ENCODE results near the gene NUTM2B.
"Not testable (repeated sequence)": the region's sequence is repeated elsewhere in the genome, so short reads cannot be mapped to it uniquely, and the experiment has no call there.

Gene NUTM2B, protein sequence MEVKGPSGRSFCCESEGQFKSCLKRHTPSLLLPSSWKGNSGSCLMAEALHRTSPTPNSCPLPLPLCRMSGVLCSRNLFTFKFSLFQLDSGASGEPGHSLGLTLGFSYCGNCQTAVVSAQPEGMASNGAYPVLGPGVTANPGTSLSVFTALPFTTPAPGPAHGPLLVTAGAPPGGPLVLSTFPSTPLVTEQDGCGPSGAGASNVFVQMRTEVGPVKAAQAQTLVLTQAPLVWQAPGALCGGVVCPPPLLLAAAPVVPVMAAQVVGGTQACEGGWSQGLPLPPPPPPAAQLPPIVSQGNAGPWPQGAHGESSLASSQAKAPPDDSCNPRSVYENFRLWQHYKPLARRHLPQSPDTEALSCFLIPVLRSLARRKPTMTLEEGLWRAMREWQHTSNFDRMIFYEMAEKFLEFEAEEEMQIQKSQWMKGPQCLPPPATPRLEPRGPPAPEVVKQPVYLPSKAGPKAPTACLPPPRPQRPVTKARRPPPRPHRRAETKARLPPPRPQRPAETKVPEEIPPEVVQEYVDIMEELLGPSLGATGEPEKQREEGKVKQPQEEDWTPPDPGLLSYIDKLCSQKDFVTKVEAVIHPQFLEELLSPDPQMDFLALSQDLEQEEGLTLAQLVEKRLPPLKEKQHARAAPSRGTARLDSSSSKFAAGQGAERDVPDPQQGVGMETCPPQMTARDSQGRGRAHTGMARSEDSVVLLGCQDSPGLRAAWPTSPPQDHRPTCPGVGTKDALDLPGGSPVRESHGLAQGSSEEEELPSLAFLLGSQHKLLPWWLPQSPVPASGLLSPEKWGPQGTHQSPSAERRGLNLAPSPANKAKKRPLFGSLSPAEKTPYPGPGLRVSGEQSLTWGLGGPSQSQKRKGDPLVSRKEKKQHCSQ

DNA sequence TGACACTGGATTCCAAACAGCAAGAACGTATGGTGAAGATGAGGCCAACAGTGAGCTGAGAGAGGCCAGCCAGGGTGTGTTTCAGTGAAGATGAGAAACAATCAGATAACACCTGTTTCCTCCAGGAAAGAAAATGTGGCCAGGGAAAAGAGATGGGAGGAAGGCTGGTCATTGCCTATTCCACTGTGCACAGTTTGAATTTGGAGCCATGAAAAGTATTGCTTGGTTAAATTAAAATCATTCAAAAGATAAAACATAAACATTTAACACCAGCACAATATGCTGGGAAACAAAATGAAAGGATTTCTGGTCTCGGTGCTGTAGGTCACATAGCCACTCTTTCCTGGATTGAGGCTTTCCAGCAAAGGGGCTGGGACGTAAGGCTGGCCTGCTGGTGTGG, at the start of gene NUTM2B:
TSS of gene NUTM2B (plus strand) at position 301 of the 400 bp plus-strand sequence. CDS start 383 bp downstream, outside the sequence.
- POLR2A ChIA-PET; CTCF ChIA-PET; H3K4me3 ChIP-seq (ENCODE audit: low read depth, low read length); DNase-seq (ENCODE audit: low read depth, low spot score): not testable (repeated sequence)

DNA sequence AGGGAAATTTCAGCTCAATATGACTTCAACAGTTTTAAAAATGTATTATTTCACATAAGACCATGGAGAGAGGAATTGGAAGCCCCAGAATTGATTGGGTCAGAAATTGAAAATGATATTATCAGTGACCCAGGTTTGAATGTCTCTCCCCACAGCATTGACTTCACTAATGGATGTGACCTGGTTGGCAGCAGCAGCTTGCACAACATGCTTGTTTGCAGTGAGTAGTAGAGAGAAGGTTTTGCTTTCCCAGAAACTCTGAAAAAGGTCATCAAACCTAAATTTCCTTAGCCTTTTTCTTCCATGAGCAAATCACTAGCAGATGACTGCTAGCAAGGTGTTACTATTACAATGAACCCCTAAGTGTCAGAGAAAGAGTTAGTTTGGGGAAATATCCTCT, 39.7 kb upstream of the NUTM2B start:
- CTCF ChIA-PET; H3K4me3 ChIP-seq (ENCODE audit: low read depth, low read length); POLR2A ChIA-PET; DNase-seq (ENCODE audit: low read depth, low spot score): not testable (repeated sequence)

DNA sequence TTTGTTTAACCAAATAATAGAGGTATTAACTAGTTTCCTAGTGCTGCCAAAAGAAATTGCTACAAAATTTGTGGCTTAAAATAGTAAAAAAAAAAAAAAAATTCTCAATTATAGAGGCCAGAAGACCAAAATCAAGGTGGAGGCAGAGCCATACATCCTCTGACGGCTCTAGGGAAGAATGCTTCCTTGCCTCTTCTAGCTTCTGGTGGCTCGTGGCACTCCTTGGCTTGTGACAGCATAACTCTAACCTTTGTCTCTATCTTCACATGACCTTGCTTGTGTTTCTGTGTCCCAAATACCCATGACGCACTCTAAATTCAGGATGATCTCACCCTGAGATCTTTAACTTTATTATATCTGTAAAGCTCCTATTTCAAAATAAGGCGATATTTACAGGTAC, 38.3 kb upstream of the NUTM2B start:
- DNase-seq (ENCODE audit: low read depth, low spot score); H3K4me3 ChIP-seq (ENCODE audit: low read depth, low read length); POLR2A ChIA-PET; CTCF ChIA-PET: not testable (repeated sequence)

DNA sequence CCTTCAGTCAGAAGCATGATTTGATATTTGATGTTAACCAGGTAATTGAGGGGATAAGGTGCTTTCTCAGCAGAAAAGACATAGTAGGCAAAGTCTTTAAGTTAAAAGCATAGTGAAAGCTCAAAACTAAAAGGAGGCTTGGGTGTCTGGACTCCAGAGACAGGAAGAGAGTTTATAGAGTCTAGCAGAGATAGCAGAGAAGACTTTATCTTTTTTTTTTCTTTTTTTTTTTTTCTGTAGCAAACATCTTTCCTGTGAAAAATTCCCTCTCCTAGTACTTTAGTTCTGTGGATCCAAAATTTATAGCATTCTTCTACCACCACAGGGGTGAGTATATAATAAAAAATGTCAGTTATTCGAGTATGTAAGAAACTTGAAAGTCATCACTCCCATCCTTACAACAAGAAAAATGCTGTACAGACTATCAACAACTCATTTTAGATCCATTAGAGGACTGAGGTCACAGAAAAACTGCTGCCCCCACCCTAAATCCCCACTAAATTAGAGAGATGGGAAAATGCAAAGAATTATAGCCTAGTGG, 33.7 kb upstream of the NUTM2B start:
- DNase-seq (ENCODE audit: low read depth, low spot score); CTCF ChIA-PET; H3K4me3 ChIP-seq (ENCODE audit: low read depth, low read length); POLR2A ChIA-PET: not testable (repeated sequence)

DNA sequence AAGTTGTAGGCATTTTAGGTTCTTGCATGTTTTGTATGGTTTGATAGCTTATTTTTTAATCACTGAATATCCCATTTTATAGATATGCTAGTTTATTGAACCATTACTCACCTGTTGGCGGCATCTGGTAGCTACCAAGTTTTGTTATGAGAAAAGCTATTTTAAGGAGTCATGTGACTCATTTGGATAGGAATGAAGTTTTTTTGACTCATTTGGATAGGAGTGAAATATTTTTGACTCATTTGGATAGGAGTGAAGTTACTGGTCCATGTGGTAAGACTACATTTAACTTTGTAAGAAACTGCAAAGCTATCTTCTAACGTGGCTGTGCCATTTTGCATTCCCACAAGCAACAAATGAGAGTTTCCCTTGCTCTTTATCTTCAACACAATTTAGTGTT, 28.1 kb upstream of the NUTM2B start:
- CTCF ChIA-PET; DNase-seq (ENCODE audit: low read depth, low spot score); H3K4me3 ChIP-seq (ENCODE audit: low read depth, low read length); POLR2A ChIA-PET: not testable (repeated sequence)

DNA sequence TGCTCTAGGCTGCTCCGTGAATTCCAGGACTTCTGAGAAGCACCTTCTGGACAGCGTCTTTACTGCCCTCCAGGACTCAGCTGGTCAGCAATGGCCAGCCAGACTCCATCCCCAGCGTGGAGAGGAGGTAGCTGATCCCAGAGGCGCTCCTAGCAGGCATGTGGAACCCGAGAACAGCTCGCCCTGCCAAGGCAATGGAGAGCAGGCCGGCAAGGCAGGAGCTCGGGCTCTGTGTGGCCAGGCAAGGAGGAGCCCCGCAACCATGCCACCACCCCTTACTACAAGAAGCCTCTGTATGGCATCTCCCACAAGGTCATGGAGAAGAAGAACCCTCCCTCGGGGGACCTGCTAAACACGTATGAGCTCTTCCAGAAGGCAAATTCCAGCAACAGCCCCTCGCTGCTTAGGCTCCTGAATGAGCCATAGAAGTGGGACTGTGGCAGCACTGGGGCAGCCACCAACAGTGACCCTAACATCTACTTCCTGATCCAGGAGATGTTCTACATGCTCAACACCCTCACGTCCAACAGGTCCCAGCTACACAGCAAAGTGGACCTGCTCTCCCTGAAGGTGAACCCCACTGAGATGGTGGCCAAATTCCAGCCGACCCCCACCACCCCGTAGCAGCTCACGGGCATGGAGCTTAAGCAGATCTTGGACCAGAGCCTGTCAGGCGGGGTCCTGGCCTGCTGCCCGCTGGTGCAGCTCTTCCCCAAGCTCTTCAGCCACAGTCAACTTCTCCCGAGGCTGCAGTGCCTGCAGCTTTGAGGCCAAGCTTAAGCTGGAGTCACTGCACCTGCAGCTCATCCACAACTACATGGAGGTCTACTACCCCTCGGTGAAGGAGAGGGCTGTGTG, 19.8 kb upstream of the NUTM2B start:
- CTCF ChIA-PET; POLR2A ChIA-PET; DNase-seq (ENCODE audit: low read depth, low spot score); H3K4me3 ChIP-seq (ENCODE audit: low read depth, low read length): not testable (repeated sequence)

DNA sequence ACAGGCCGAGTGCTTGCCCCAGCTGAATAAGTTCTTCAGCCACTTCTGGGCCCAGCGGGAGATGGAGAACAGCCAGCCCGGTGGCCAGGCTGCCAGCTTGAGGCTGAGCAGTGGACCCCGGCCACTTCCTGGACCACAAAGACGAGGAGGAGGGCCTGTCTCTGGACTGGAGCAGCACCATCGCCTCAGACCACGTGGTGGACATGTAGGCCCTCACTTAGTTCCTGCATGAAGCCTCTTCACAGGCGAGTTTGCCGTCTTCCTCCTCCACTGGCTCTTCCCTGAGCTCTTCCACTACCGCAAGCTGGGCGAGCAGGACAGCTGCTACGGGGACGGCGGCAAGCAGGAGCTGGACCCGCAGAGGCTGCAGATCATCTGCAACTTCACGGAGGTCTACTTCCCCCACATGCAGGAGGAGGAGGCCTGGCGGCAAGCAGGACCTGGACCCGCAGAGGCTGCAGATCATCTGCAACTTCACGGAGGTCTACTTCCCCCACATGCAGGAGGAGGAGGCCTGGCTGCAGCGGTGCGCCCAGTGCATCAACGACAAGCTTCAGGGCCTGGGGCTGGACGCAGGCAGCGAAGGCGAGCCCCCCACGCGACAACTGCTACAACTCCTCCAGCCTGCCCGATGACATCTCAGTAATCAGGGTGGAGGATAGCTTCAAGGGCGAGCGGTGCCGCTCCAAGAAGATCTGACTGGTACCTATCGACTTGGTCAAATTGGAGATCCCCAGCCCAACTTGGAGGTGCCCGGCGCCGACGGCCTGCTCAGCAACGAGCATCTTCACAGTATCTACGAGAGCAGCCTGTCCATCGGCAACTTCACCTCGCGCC, 18.9 kb upstream of the NUTM2B start:
- POLR2A ChIA-PET; CTCF ChIA-PET; DNase-seq (ENCODE audit: low read depth, low spot score); H3K4me3 ChIP-seq (ENCODE audit: low read depth, low read length): not testable (repeated sequence)

DNA sequence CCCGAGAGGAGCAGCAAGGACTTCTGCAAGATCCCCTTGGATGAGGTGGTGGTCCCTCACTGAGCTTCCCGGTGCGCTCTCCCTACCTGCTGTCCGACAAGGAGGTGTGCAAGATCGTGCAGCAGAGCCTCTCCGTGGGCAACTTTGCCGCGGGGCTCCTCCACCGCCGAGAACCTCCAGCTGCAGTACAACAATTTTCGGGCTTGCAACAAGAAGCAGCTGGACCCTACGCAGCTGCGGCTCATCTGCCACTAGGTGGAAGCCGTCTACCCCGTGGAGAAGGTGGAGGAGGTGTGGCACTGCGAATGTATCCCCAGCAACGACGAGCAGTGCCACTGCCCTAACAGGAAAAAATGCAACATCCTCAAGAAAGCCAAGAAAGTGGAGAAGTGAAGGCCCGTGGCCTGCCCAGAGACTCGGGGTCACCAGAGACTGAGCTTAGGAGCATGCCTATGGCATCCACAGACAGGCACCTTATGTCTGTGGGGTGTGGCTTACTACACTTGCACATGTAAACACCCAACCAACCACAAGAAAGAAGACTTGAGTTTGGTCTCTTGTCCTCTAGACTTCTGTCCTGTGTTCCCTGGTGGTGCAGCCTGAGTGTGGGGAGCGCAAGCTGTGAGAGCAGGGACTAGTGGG, 17.9 kb upstream of the NUTM2B start:
- H3K4me3 ChIP-seq (ENCODE audit: low read depth, low read length); DNase-seq (ENCODE audit: low read depth, low spot score); POLR2A ChIA-PET; CTCF ChIA-PET: not testable (repeated sequence)

DNA sequence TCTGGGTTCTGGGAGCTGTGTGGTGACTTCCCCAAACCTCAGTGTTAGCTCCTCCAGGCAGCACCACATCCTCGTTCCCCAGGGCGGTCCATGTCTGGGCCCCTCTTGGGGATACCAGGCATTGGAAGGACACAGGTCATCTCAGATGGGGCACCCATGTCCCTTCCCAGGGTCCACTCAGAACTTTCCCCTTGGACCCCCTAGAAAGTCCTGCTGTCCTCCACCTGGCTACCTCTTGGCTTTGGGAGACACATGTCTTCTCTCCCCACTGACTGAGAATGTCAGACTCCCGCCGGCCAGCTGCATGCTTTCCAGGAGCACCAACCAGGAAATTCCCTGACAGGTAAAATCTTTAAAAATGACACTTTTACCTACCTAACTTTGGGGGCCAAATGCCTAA, 16.4 kb upstream of the NUTM2B start:
- CTCF ChIA-PET, POLR2A ChIA-PET: not testable (repeated sequence)

DNA sequence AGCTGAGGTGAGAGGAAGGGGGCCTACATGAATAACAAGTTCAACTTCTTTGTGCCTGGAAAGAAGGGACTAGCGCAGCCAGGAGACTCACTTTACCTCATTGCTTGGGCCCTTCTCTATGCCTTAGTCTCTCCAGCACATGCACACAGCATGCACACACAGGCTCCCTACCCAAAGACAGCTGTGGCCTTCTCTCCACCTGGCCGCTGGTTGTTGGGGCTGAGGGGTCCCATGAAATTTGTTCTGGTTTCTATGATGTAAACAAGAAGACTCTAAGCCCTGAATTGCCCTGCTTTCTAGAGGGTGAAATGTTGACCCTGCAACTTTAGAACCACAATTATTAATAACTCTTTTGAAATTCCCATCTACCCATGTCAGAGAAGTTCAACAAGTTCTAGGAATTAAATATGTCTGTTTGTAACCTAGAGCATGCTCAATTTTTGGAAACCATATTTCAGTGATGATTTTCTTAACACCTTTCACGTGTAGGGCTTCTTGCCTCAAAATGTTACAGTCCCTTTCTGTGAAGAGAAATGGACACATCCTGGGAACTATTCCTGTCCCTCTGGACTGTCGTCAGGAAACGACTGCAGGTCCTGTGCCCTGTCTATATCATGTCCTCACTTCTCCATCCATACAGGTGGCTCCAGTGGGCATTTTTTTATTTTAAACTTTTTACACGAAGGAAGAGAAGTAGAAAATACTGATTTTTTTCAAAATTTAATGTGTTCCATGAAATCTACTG, 15.4 kb upstream of the NUTM2B start:
- CTCF ChIA-PET; POLR2A ChIA-PET; H3K4me3 ChIP-seq (ENCODE audit: low read depth, low read length); DNase-seq (ENCODE audit: low read depth, low spot score): not testable (repeated sequence)

More for the DNA sequence above, 16.4 kb upstream of the NUTM2B start:
- not testable (repeated sequence) for DNase-seq (ENCODE audit: low read depth, low spot score); H3K4me3 ChIP-seq (ENCODE audit: low read depth, low read length)

DNA sequence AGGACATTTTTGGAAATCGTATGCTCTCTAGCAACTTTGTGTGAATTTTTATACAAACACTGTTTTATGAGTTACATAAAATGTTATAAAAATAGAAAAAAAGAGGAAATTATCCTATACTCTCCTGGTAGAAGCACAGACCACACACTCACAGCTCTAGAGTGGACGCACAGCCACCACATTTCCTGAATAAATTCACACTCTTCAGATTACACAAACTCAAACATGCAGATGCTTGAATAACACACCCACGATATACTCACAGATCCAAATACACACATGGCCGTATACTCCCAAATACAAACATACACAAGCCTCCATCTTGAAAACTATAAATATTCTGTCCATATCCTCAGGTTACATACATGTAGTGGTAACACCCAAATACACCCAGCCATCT, 14.2 kb upstream of the NUTM2B start:
- CTCF ChIA-PET; H3K4me3 ChIP-seq (ENCODE audit: low read depth, low read length); POLR2A ChIA-PET; DNase-seq (ENCODE audit: low read depth, low spot score): not testable (repeated sequence)

DNA sequence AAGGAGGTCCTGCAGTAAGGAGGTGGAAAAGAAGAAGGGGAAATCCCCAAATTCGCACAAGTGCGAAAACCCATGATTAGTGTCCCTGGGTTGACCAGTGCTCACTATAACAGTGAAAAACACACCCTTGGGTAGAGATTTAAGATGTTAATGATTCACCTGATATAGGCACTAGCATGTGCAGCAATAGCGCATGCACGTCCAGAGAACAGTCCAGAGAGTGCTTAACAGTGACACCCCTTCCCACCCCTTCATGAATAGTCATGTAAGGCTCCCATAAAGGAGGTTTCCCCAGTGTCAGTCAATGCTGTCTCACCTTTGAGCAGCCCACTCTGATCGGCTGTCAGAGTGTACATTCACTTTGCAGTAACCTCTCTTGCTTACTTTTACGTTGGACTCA, 6.4 kb upstream of the NUTM2B start:
- POLR2A ChIA-PET; CTCF ChIA-PET; DNase-seq (ENCODE audit: low read depth, low spot score); H3K4me3 ChIP-seq (ENCODE audit: low read depth, low read length): not testable (repeated sequence)

DNA sequence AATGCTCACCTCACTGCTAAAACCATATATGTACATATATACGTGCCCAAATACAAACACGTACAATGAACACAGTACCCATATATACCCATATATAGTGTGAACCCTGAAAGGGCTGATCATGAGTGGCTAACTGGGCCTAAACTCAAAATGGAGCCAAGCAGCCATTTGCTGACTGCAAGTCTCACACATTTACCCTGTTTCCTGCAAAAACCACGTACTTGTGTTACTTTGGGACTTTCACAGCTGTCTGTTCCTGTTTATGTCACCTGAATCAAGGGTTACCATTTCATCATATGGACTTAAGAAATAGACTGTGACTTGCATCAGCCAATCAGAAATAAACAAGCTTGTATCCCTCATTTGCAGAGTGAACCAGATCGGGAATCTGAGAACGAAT, 5.9 kb upstream of the NUTM2B start:
- CTCF ChIA-PET; H3K4me3 ChIP-seq (ENCODE audit: low read depth, low read length); POLR2A ChIA-PET; DNase-seq (ENCODE audit: low read depth, low spot score): not testable (repeated sequence)

DNA sequence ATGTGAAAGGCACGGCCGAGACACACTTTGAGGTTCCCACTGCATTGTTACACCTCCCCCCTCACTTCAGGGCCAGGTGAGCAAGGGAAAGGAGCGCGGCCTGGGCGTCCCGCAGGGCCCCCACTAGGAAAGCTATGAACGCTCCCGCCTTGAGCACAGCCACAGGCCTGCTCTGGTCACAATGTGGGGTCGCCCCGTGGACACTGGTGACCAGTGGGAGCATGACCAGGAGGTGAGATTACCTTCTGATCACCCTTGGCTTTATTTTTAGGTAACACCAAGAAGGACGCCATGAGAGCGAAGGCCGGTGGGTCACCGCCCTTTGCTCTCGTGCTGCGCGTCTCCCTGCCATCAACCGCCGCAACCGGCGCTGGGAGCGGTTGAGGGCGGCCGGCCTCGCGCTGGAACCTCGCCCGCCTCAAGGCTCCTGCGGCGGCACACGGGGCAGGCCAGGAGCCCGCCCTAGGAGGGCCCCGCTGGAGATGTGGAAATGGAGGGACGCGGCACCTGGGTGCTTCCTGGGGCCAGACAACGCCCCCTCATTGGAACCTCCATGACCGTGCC, 2.6 kb upstream of the NUTM2B start:
- CTCF ChIA-PET: not testable (repeated sequence)

More for the DNA sequence above, 2.6 kb upstream of the NUTM2B start:
- DNase-seq (ENCODE audit: low read depth, low spot score); POLR2A ChIA-PET; H3K4me3 ChIP-seq (ENCODE audit: low read depth, low read length): not testable (repeated sequence)
